GM19099 (cell line): ENCODE measurements around the gene VPS41.

Source experiments
- POLR2A ChIP-seq: IDR thresholded peaks from 3 replicates; pipeline ENCODE4 v1.6.1; 2011; ENCODE audit warnings: low read depth; ENCODE audit not compliant: insufficient read length; ENCODE audit errors: extremely low read depth

The VPS41 gene

GRCh38 chr7:38916396-38916795 lies 7.4 kb upstream of the VPS41 start:
- TF ChIP-seq POLR2A, result no peak

- no peak for TF ChIP-seq POLR2A
These were observed 879 bp upstream of the VPS41 start for GRCh38 chr7:38909870-38910269.

GRCh38 chr7:38907766-38908165 lies 1.2 kb downstream of the VPS41 start:
- TF ChIP-seq POLR2A, result no peak

GRCh38 chr7:38907066-38907465 lies 1.9 kb downstream of the VPS41 start:
- no peak for TF ChIP-seq POLR2A

- no peak for TF ChIP-seq POLR2A
These were observed 3.8 kb downstream of the VPS41 start for GRCh38 chr7:38905056-38905759.

GRCh38 chr7:38903057-38903456 lies 5.9 kb downstream of the VPS41 start:
- no peak for TF ChIP-seq POLR2A

- TF ChIP-seq POLR2A, result no peak
These were observed 6.5 kb downstream of the VPS41 start for GRCh38 chr7:38902449-38902848.

GRCh38 chr7:38893061-38893460 lies 15.9 kb downstream of the VPS41 start:
- no peak for TF ChIP-seq POLR2A

DNA sequence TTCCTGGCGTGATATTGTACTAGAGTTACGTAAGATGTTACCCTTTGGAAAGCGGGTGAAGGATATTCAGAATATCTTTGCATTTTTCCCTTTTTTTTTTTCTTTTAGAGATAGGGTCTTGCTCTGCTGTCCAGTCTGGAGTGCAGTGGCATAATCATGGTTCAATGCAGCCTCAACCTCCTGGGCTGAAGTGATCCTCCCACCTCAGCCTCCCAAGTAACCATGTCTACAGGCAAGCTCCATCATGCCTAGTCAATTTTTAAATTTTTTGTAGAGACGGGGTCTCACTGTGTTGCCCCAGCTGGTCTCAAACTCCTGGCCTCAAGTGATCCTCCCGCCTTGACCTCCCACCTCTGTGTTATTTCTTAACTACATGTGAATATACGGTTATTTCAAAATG lies 18.4 kb downstream of the VPS41 start:
- TF ChIP-seq POLR2A, result no peak

DNA sequence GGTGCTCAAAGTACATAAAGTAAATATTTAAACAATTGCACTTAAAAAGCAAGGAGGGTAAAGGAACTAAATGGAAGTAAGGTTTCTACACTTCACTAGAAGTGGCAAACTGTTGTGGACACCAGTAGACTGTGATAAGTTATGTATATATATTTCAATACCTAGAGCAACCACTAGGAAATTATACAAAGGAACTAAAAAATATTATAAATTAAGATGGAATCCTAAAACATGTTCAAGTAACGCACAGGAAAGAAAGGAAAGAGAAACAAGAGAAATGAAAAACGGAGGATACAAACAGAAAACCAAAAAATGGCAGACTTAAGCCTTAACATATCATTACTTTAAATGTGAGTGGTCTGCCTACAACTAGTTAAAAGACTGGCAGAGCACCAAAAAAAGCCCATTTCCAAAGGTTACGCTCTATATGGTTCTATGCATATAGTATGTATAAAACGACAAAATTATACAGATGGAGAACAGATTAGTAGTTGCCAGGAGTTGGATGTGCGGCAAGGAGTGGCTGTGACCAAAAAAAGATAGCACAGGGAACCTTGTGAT lies 19.0 kb downstream of the VPS41 start:
- TF ChIP-seq POLR2A, result no peak

GRCh38 chr7:38889079-38889478 lies 19.9 kb downstream of the VPS41 start:
- no peak for TF ChIP-seq POLR2A

- no peak for TF ChIP-seq POLR2A
These were observed 22.7 kb downstream of the VPS41 start for GRCh38 chr7:38886265-38886664.

GRCh38 chr7:38883706-38884105 lies 25.3 kb downstream of the VPS41 start:
- TF ChIP-seq POLR2A, result no peak

GRCh38 chr7:38881947-38882684 lies 26.9 kb downstream of the VPS41 start:
- no peak for TF ChIP-seq POLR2A

- no peak for TF ChIP-seq POLR2A
These were observed 28.0 kb downstream of the VPS41 start for GRCh38 chr7:38881015-38881414.

DNA sequence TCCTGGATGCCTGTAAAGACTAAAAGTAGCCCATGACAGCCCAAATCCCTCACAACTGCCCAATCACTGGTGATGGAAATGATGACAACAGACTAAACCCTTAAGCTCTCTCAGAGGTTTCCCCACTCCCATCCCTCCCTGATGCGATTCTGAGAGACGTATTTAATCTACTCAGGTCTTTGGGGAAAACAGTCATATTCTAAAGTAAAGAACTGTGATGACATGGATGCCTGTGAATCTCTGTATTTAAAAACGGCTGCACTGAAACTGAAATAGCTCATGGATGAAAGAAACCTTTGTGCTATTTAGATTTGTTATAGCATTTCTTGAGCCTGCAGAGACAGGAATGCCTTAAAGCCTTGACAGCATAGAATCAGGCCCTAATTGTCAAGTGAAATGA lies 28.5 kb downstream of the VPS41 start:
- no peak for TF ChIP-seq POLR2A
